ENCODE measurements around the gene TAF4.

DNA sequence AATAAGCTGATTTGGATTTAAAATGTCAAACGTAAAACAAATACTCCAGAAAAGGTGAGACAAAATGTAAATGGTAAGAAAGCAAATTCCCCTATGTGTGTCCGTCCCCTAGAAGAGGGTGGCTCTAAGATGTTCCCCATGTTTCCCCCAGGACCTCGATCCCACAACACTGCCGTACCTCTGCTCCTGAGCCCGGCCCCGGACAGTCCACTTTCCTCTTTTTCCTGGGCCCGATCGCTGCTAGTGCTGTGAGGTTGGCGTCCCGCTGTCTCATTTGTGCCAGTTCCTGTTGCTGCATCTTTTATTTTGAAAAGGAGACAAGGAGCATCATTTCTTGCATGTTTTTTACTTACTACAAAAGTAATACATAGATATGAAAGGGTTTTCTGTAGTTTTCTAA is 68.3 kb downstream of the TAF4 start:
- TF ChIP-seq, protein P1, sequence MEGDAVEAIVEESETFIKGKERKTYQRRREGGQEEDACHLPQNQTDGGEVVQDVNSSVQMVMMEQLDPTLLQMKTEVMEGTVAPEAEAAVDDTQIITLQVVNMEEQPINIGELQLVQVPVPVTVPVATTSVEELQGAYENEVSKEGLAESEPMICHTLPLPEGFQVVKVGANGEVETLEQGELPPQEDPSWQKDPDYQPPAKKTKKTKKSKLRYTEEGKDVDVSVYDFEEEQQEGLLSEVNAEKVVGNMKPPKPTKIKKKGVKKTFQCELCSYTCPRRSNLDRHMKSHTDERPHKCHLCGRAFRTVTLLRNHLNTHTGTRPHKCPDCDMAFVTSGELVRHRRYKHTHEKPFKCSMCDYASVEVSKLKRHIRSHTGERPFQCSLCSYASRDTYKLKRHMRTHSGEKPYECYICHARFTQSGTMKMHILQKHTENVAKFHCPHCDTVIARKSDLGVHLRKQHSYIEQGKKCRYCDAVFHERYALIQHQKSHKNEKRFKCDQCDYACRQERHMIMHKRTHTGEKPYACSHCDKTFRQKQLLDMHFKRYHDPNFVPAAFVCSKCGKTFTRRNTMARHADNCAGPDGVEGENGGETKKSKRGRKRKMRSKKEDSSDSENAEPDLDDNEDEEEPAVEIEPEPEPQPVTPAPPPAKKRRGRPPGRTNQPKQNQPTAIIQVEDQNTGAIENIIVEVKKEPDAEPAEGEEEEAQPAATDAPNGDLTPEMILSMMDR (IDR thresholded peaks at IDR 0.05) = no peak
- no peak for TF ChIP-seq POLR2AphosphoS5 (IDR thresholded peaks at IDR 0.05)
- no peak for TF ChIP-seq POLR2A (IDR thresholded peaks at IDR 0.05)
